Esophagus squamous epithelium (tissue), 5 donors: ENCODE results near the gene EDN2. TPM values are rescaled to one million over a fixed set of nuclear protein-coding genes. Genes with fewer than 3 reads are reported as not detected.

Source experiments
- DNase-seq: peaks from one replicate; lab custom pipeline; 2025; lab: John Stamatoyannopoulos, UW
- H3K27ac ChIP-seq, 4 donors: fragments of 200-600 bp; sonication (generic); one replicate each; pipeline ENCODE4 v1.5.1; 2016 to 2019; ENCODE audit warnings: mild to moderate bottlenecking in 1 of 4
- H3K27me3 ChIP-seq, 4 donors: fragments of 200-600 bp; sonication (generic); 1 replicate in 3 of 4; 2 replicates in 1 of 4; pipeline versions ENCODE4 v1.5.1 to v1.6.0; 2017 to 2021; ENCODE audit warnings: antibody characterized with exemption in 1 of 4
- H3K36me3 ChIP-seq, 3 donors: fragments of 200-600 bp; sonication (generic); one replicate each; pipeline ENCODE4 v1.5.1; 2016 to 2019
- H3K4me1 ChIP-seq, 3 donors: fragments of 200-600 bp; sonication (generic); one replicate each; pipeline ENCODE4 v1.5.1; 2017 to 2019
- H3K4me3 ChIP-seq, 4 donors: fragments of 200-600 bp; sonication (generic); 1 replicate in 3 of 4; 2 replicates in 1 of 4; pipeline ENCODE4 v1.5.1; 2016 to 2019; ENCODE audit warnings: mild to moderate bottlenecking in 2 of 4, moderate library complexity in 1 of 4
- H3K9me3 ChIP-seq, 3 donors: fragments of 200-600 bp; sonication (generic); one replicate each; pipeline ENCODE4 v1.5.1; 2016 to 2019
- POLR2A ChIP-seq, 4 donors: fragments of 450-650 bp; IDR thresholded peaks; one replicate each; pipeline ENCODE4 v1.6.1; 2017; ENCODE audit warnings: antibody characterized with exemption in 4 of 4, mild to moderate bottlenecking in 4 of 4, moderate library complexity in 3 of 4
- WGBS, 2 donors: methylation state at CpG; one replicate each; pipeline ENCODE4 v1.1.5; 2018; 5-methylcytosine and 5-hydroxymethylcytosine counted together
- intact Hi-C: fragments of 100-400 bp; cut with DNase I; formaldehyde crosslinking; loops from one replicate; pipeline ENCODE4 v1.15.0; 2022
- total RNA-seq, 4 donors: library from RNA; depleted of rRNA; stranded (reverse); fragments of >200 nt; gene quantifications; one replicate each; pipeline ENCODE4 v1.1.0, GENCODE V29; 2016
- TF ChIP-seq, protein P1 (sequence below), 6 experiments: fragments of 450-650 bp in 4 of 6; fragments of 200-600 bp in 2 of 6; sonication (generic) in 2 of 6; IDR thresholded peaks; one replicate each; pipeline ENCODE4 v1.5.1; 2016 to 2019; ENCODE audit warnings: antibody characterized with exemption in 6 of 6, mild to moderate bottlenecking in 4 of 6, moderate library complexity in 4 of 6
- donor health status: DM: yes; HTN: yes; CAD: no.

Gene EDN2
- total RNA-seq, 4 donors from 2014 or later: 0.35 to 18.3 (median 1.4) TPM

DNA sequence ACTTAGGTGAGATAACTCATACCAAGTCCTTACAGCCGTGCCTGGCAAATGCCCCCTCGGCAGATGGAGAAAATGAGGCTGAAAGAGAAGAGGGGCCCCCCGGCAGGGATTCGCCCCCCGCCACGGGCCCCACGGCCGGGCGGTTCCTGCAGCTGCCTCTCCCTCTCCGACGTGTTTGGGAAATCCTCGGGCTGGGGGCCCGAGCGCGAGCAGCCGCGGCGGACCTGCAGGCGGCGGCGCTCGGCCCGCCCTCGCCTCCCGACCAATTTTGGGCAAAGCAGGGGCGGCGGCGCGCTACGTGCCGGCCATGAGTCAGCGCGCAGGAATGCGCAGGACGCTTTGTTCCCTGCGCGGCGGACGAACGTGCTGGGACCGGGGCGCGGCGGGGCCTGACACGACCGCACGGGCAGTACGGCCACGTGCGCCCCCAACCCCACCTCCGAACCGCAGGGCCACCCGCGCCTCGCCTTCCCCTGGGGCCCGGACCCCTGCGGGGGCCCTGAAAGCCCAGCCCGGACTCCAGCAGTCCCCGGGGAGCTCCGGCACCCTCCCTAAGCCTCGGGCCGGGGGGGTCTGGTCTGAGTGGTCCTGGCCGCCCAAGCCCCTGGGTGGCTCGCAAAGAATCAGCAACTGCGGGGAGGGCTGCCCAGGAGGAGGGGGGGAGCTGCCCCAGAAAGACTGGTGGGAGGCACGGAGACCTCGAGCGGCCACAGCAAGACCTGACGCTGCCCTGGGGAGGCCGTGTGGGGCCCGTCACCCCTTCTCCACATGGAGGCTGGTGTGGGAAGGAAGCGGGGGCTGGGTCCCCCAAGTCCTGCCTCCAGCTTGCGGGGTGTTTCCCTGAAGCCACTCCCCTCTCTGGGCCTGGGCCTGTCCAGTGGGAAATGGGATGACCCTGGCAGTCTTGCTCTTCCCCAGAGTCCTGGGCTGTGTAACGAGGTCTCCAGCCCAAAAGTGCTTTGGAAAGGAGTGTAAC is 11.9 kb upstream of the EDN2 start:
- peaks cover 0 to 13% (median 0%) of the 10 kb centered on the region in 4 donors for H3K27me3 ChIP-seq
- peak overlapping the region; percentile 23 to 62 (median 38) for H3K4me3 ChIP-seq
- 5 to 33% methylated on average over 3 to 8 of the region's 74 CpGs for WGBS, 2 donors
- no peaks in the 10 kb centered on the region for H3K9me3 ChIP-seq
- peaks cover 35 to 64% (median 49%) of the 10 kb centered on the region in 3 donors for H3K4me1 ChIP-seq
- intact Hi-C loops: no loop called here
- TF ChIP-seq, protein P1, sequence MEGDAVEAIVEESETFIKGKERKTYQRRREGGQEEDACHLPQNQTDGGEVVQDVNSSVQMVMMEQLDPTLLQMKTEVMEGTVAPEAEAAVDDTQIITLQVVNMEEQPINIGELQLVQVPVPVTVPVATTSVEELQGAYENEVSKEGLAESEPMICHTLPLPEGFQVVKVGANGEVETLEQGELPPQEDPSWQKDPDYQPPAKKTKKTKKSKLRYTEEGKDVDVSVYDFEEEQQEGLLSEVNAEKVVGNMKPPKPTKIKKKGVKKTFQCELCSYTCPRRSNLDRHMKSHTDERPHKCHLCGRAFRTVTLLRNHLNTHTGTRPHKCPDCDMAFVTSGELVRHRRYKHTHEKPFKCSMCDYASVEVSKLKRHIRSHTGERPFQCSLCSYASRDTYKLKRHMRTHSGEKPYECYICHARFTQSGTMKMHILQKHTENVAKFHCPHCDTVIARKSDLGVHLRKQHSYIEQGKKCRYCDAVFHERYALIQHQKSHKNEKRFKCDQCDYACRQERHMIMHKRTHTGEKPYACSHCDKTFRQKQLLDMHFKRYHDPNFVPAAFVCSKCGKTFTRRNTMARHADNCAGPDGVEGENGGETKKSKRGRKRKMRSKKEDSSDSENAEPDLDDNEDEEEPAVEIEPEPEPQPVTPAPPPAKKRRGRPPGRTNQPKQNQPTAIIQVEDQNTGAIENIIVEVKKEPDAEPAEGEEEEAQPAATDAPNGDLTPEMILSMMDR (IDR thresholded peaks at IDR 0.05): peak in 3 of 6 experiments; percentile 8 to 48 (median 34)
- peak in 2 of 4 donors; percentile 61 to 72 for TF ChIP-seq POLR2A (IDR thresholded peaks at IDR 0.05)
- peak overlapping the region; percentile 86 to 91 (median 88) for H3K27ac ChIP-seq
- DNase-seq: no peak
- no peaks in the 10 kb centered on the region for H3K36me3 ChIP-seq

DNA sequence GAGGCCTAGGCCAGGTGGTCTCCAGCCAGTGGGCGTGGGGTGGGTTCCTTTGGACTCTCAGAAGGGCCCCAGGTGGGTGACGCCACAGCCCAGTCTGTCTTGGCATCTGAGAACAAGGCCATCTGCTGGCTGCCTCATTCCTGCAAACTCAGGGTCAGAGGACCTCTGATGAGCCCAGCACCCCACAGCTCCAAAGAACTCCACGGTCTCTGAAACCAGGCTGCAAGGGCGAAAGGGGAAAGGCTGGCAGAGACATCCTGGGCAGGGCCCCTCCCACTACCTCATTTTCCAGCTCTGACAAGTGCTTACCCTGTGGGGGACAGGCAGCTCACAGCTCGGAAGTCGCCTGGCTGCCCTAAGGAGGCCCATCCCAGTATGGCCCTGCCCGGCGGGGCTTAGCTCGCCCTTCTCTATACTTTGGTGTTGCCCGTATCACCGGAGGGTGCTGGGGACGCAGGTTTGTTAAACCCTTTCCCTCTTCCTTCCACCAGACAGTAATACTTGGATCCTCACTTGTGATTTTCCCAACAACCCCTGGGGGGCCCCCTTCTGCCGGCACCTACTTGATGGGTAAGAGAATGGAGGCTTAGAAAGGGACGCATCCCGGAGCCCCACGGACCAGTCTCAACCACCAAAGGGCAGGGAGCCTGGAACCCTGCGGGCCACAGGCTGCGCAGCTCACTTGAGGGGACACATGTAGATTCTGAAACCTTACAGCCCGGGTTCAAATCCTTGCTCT is 10.9 kb upstream of the EDN2 start:
- H3K4me3 ChIP-seq: peak overlapping the region in 3 of 4 donors; percentile 34 to 62 (median 42)
- intact Hi-C loops: no loop called here
- H3K27ac ChIP-seq: peak overlapping the region; percentile 86 to 91 (median 88)
- peaks cover 28 to 54% (median 41%) of the 10 kb centered on the region in 3 donors for H3K4me1 ChIP-seq
- no peak for DNase-seq
- TF ChIP-seq, protein P1 (IDR thresholded peaks at IDR 0.05): no peak
- TF ChIP-seq POLR2A (IDR thresholded peaks at IDR 0.05): no peak
- H3K27me3 ChIP-seq: peaks cover 0 to 13% (median 0%) of the 10 kb centered on the region in 4 donors
- no peaks in the 10 kb centered on the region for H3K36me3 ChIP-seq
- H3K9me3 ChIP-seq: no peaks in the 10 kb centered on the region
- WGBS, 2 donors: 80% methylated on average over 8 to 9 of the region's 19 CpGs

- intact Hi-C loops: no loop called here
- WGBS, 2 donors: 83 to 95% methylated on average over 6 to 7 of the region's 17 CpGs
- no peak for DNase-seq
- Histone ChIP-seq H3K27me3 (peaks cover 0 to 14% (median 0%) of the 10 kb centered on the region in 4 donors), H3K4me3 (no peak overlapping the region), H3K4me1 (peaks cover 21 to 46% (median 34%) of the 10 kb centered on the region in 3 donors), H3K27ac (peak overlapping the region in 3 of 4 donors; percentile 88 to 91 (median 88)), H3K9me3 (no peaks in the 10 kb centered on the region), H3K36me3 (no peaks in the 10 kb centered on the region)
- TF ChIP-seq, protein P1 (IDR thresholded peaks at IDR 0.05): no peak
- no peak for TF ChIP-seq POLR2A (IDR thresholded peaks at IDR 0.05)
Measured at GRCh38 chr1:41494351-41495209, 10.1 kb upstream of the EDN2 start.

DNA sequence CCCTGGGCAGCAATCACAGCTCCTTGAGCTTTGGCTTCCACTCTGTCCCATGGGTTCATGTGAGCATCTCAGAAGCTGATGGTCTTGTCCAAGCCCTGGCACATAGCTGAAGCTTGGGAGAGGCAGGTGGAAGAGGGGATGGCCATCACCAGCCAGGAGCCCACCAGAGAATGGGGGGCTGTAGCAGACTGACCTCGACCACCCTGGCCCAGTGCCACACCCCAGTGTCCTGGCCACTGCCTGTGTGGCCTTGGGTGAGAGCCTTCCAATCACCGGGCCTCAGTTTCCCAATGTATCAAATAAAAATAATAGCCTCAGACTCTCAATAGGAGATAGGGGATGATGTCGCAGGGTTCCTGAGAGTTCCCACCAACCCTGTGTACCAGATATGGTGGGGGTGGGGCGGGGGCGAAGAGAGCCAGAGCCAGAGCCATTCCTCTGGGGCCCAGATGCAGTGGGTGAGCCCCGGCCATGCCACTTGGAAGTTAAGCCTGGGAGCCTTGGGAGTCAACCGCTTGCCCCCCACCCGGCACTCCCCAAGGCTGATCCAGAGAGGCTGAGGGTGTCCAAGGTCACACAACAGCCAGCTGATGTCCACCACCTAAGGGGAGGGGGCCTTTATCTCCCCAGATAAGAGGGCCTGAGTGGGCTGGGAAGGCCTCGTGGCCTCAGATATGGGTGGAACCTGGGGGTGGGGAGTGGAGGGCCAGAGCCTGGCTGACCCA is 9.3 kb upstream of the EDN2 start:
- DNase-seq: no peak
- Histone ChIP-seq H3K9me3 (no peaks in the 10 kb centered on the region), H3K4me1 (peaks cover 13 to 38% (median 26%) of the 10 kb centered on the region in 3 donors), H3K27ac (no peak overlapping the region), H3K27me3 (peaks cover 0 to 19% (median 0%) of the 10 kb centered on the region in 4 donors), H3K4me3 (no peak overlapping the region), H3K36me3 (no peaks in the 10 kb centered on the region)
- WGBS, 2 donors: no CpG with 5 or more reads among the region's 9 CpGs
- intact Hi-C loops: no loop called here
- TF ChIP-seq POLR2A (IDR thresholded peaks at IDR 0.05): no peak
- TF ChIP-seq, protein P1 (IDR thresholded peaks at IDR 0.05): no peak
